HG03135 (cell line): Measurements from ENCODE around the gene C10orf95.
"Not testable (repeated sequence)": the region's sequence is repeated elsewhere in the genome, so short reads cannot be mapped to it uniquely, and the experiment has no call there.

ENCODE experiments used
- ATAC-seq: cut with Tn5 transposase; IDR thresholded peaks from one replicate; pipeline ENCODE4 v1.9.1; 2021; ENCODE audit warnings: mild to moderate bottlenecking, moderate library complexity; ENCODE audit not compliant: unreplicated experiment

C10orf95 gene

GRCh38 chr10:102451105-102451969 is at the start of gene C10orf95:
C10orf95 (minus strand) TSS chr10:102451543; CDS start chr10:102451093, 450 bp downstream.
- ATAC-seq = no peak

DNA sequence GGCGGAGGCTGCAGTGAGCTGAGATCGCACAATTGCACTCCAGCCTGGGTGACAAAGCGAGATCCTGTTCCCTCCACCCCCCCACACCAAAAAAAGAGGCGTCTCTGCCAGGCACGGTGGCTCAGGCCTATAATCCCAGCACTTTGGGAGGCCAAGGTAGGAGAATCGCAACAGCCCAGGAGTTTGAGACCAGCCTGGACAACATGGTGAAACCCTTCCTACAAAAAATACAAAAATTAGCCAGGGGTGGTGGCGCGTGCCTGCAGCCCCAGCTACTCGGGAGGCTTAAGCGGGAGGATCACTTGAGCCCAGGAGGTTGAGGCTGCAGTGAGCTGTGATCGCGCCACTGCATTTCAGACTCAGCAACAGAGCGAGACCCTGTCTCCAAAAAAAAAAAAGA is 49.3 kb upstream of the C10orf95 start:
- ATAC-seq = not testable (repeated sequence)

- no peak for ATAC-seq
Measured at GRCh38 chr10:102499356-102499755, 48.0 kb upstream of the C10orf95 start.

- ATAC-seq = no peak
Measured at GRCh38 chr10:102497545-102497944, 46.2 kb upstream of the C10orf95 start.

DNA sequence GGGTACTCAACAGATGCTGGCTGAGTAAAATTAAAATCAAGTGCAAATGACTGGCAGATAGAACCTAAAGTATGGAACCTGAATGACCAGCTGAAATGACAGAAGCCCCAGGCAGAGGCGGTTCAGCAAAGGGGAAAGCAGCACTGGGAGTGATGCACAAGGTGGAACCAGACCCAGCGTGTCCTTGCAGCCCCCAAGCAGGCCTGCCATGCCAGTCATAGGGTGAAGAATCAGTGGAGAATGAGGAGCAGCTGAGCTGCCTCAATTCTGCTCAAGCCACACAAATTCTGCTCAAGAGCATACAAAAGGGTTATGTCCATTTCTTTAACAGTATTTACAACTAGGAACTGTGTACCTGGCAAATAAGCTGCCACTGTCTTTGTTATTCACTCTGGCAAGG is 42.4 kb upstream of the C10orf95 start:
- no peak for ATAC-seq

DNA sequence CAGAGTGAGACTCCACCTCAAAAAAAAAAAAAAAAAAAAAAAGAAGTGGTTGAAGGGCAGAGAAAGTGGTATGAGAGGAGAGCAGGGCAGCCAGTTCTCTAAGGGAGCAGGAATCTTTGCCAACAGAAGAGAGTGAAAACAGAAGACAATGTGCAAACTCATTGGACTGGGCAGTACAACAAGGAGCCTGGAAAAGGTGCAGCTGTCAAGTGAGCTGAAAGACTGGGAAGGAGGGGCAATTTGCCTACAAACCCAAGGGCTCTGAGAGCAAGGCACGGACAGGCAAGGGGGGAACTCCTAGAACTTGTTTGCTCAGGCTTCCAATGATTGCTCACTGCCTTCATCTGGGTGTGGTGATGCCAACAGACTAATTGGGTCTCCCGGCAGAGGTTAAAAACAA is 41.6 kb upstream of the C10orf95 start:
- no peak for ATAC-seq

DNA sequence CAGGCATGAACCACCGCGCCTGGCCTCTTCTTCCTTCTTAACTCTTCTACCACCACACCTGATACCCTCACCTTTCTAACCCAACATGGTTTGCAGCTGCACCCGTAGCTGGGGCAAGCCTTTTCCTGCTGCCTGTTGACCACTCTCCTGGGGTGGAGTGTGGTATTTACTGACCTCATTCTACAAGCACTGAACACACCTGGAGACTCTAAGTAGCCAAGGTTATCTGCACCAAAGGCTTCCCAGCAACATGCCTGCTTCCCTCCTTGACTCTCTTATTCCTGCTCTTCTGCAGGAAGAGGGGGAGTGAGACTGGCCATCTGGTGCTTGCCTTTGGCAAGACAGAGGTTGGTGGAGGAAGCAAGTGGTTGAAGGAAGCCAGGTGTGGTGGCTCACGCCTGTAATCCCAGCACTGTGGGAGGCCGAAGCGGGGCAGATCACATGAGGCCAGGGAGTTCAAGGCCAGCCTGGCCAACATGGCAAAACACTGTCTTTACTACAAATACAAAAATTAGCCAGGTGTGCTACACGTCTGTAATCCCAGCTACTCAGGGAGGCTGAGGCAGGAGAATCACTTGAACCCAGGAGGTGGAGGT is 41.1 kb upstream of the C10orf95 start:
- no peak for ATAC-seq

GRCh38 chr10:102491136-102491535 is 39.8 kb upstream of the C10orf95 start:
- no peak for ATAC-seq

GRCh38 chr10:102485093-102485784 is 33.9 kb upstream of the C10orf95 start:
- no peak for ATAC-seq

DNA sequence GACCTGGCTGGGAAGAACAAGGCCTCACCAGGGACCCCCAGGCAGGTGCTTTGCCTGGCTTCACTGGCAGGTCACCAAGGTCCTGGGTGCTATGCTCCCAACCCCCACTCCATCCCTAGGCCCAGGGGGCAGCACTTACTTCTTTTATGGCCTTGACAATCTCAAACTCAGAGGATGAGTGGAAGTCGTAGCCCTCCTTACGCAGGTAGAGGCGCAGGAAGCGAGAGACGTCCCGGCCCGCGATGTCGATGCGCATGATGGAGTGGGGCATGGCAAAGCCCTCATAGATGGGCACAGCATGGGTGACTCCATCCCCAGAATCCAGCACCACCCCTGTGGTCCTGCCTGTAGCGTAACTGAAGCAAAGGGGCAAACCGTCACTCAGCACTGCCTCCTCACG is 32.7 kb upstream of the C10orf95 start:
- ATAC-seq = no peak

DNA sequence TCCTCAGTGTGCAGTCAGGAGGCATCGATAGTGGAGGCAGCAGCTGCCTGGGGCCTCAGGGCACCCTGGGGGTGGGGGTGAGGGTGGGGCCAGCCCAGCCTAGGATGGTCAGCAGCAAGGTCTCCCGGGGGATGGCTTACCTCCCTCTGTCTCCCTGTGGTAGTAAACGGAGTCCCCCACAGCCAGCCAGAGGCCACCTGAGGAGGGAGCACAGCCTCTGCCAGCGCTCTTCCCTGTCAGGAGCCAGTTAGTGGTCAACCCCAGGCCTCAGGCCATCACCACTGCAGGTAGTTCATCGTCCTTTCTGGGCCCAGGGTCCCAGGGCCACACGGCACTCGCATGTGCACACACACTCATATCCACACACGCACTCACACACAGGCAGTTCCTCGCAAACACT is 29.1 kb upstream of the C10orf95 start:
- no peak for ATAC-seq

DNA sequence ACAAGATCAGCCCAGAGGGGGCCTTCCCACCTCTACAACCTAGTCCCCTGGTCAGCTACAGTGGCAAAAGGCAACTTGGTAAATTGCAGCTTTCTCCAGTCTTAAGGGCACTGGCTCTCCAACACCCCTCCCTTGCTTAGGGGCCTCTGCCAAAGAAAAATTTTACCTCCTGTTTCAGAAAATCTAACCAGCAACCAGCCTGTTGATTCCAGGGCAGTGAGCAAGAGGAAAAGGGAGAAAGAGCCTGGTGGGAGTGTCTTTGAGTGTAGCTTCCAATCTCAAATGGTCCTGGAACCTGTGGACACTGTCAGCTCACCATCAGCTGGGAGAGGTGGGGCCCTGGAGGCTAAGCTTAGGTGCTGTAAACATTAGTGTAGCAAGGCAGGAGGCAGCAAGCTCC is 28.3 kb upstream of the C10orf95 start:
- no peak for ATAC-seq

DNA sequence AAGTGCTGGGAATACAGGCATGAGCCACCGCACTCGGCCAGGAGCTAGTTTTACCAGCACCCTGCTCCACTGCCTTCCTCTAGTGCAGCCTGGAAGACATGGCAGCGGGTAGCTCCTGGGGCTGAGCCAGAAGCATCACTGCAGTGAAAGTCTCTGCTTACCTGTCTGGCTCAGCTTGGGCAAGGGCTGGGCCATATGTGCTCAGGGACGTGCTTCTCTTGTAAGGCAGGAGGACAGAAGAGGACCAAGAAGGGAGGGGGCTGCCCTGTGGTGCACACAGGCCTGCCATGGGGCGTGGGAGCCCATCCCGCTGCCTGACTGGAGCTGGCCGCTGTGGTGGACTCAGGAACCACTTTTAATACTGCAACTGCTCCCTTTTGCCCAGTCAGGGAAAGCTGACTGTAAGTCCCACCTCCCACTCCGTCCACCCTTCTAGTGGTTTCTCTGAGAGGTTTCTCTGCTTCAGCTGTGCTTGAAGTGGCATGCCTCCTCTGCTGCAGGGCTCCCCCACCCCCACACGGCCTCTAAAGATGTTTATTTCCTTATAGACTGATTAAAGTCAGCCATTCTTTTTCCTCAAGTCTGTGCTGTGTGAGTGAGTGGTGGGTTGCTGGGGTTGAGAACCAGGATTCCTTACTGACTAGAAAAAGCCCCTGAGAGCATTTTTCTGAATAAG is 25.3 kb upstream of the C10orf95 start:
- no peak for ATAC-seq

- ATAC-seq = no peak
Measured at GRCh38 chr10:102475451-102476040, 24.2 kb upstream of the C10orf95 start.

GRCh38 chr10:102473445-102474331 is 22.3 kb upstream of the C10orf95 start:
- no peak for ATAC-seq

DNA sequence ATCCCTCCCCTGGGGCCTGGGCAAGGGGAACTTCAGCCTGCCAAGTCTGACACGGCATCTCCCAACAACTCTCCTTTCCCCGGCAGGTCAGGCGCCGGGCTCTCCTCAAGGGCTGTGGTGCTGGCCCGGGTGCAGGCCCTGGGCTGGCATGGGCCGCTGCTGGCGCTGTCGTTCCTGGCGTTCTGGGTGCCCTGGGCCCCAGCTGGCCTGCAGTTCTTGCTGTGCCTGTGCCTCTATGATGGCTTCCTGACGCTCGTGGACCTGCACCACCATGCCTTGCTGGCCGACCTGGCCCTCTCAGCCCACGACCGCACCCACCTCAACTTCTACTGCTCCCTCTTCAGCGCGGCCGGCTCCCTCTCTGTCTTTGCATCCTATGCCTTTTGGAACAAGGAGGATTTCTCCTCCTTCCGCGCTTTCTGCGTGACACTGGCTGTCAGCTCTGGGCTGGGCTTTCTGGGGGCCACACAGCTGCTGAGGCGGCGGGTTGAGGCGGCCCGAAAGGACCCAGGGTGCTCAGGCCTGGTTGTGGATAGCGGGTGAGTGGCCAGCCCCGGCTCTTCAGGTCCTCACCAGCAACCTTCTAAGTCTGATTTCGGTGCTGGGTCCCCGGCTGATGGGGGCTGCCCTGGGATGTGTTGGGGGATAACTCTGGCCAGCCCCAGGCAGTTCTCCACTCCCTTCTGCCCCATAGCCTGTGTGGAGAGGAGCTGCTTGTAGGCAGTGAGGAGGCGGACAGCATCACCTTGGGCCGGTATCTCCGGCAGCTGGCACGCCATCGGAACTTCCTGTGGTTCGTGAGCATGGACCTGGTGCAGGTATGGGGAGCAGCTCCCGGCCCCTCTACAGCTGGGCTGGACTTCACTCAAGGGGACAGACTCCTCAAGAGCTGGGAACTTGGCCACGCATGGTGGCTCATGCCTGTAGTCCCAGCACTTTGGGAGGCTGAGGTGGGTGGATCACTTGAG is 19.5 kb upstream of the C10orf95 start:
- no peak for ATAC-seq

- no peak for ATAC-seq
Measured at GRCh38 chr10:102468683-102469082, 17.3 kb upstream of the C10orf95 start.

- ATAC-seq = no peak
Measured at GRCh38 chr10:102467971-102468438, 16.7 kb upstream of the C10orf95 start.

- ATAC-seq = no peak
Measured at GRCh38 chr10:102467318-102467717, 16.0 kb upstream of the C10orf95 start.
